NT2/D1 (cell line): ENCODE results near the gene HPN.

Experiments
- DNase-seq: peaks from one replicate; pipeline ENCODE4 v3.0.0-alpha.2; 2011; ENCODE audit warnings: low read depth, low spot score
- H3K27me3 ChIP-seq: 2 replicates; pipeline ENCODE4 v1.6.0; 2011; ENCODE audit warnings: mild to moderate bottlenecking; ENCODE audit not compliant: insufficient read length, insufficient read depth
- H3K36me3 ChIP-seq: 2 replicates; pipeline ENCODE4 v1.6.1; 2011; ENCODE audit warnings: mild to moderate bottlenecking, low read length, mixed read lengths; ENCODE audit not compliant: insufficient read depth, insufficient read length
- H3K4me1 ChIP-seq: 2 replicates; pipeline ENCODE4 v1.5.1; 2011; ENCODE audit not compliant: insufficient read depth, insufficient read length
- H3K4me3 ChIP-seq: 2 replicates; pipeline ENCODE4 v1.5.1; 2011; ENCODE audit warnings: low read depth; ENCODE audit not compliant: insufficient read length
- H3K9ac ChIP-seq: 2 replicates; pipeline ENCODE4 v1.6.0; 2011; ENCODE audit warnings: low read depth; ENCODE audit not compliant: insufficient read length
- H3K9me3 ChIP-seq: 2 replicates; pipeline ENCODE4 v1.5.1; 2011; ENCODE audit warnings: mild to moderate bottlenecking, low read length; ENCODE audit not compliant: insufficient read depth
- SUZ12 ChIP-seq: IDR thresholded peaks from 2 replicates; pipeline ENCODE4 v1.6.1; 2011; ENCODE audit not compliant: insufficient read length, insufficient read depth; ENCODE audit errors: extremely low read depth
- YY1 ChIP-seq: IDR thresholded peaks from 2 replicates; pipeline ENCODE4 v1.6.1; 2011; ENCODE audit not compliant: insufficient read length, insufficient read depth
- ZNF274 ChIP-seq: IDR thresholded peaks from 2 replicates; pipeline ENCODE4 v1.6.1; 2011; ENCODE audit warnings: mild to moderate bottlenecking, low read depth, low read length

HPN gene

GRCh38 chr19:35054626-35055025, 13.1 kb downstream of the HPN start:
- Histone ChIP-seq H3K9ac (no peak overlapping the region), H3K9me3 (no peaks in the 10 kb centered on the region), H3K36me3 (no peaks in the 10 kb centered on the region), H3K4me3 (no peak overlapping the region), H3K27me3 (no peaks in the 10 kb centered on the region), H3K4me1 (no peaks in the 10 kb centered on the region)
- DNase-seq = no peak
- no peak for TF ChIP-seq YY1
- TF ChIP-seq SUZ12 = no peak
- no peak for TF ChIP-seq ZNF274

DNA sequence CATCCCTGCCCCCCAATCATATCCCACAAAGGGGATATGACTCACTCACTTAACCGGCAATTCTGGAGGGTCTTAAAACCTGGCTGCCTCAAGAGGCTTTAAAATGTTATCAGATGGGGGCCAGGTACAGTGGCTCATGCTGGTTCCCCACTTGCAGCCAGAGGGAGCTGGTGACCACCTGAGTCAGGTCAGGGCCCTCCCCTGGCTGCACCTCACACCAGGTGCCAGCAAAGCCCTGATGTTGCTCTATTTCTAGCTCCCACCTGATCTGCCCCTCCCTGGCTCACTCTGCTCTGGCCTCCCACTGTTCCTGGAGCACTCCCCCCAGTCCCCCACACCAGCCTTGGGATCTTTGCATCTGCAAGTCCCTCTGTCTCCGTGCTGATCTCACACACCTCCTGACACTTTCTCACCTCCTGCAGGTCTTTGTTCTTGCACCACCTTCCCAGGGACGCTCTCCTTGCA, 14.2 kb downstream of the HPN start:
- no peaks in the 10 kb centered on the region for H3K36me3 ChIP-seq
- no peaks in the 10 kb centered on the region for H3K9me3 ChIP-seq
- TF ChIP-seq ZNF274 (no peak), YY1 (no peak), SUZ12 (no peak)
- no peak overlapping the region for H3K4me3 ChIP-seq
- no peaks in the 10 kb centered on the region for H3K4me1 ChIP-seq
- no peaks in the 10 kb centered on the region for H3K27me3 ChIP-seq
- DNase-seq = peak; percentile 46
- H3K9ac ChIP-seq = no peak overlapping the region

GRCh38 chr19:35056513-35057063, 15.1 kb downstream of the HPN start:
- no peaks in the 10 kb centered on the region for H3K36me3 ChIP-seq
- no peaks in the 10 kb centered on the region for H3K27me3 ChIP-seq
- no peaks in the 10 kb centered on the region for H3K9me3 ChIP-seq
- TF ChIP-seq YY1 (no peak), SUZ12 (no peak), ZNF274 (no peak)
- no peaks in the 10 kb centered on the region for H3K4me1 ChIP-seq
- no peak overlapping the region for H3K9ac ChIP-seq
- DNase-seq = no peak
- no peak overlapping the region for H3K4me3 ChIP-seq

- Histone ChIP-seq H3K4me3 (no peak overlapping the region), H3K9ac (no peak overlapping the region), H3K27me3 (no peaks in the 10 kb centered on the region), H3K9me3 (no peaks in the 10 kb centered on the region), H3K36me3 (no peaks in the 10 kb centered on the region), H3K4me1 (no peaks in the 10 kb centered on the region)
- TF ChIP-seq YY1 (no peak), ZNF274 (no peak), SUZ12 (no peak)
- no peak for DNase-seq
Measured at GRCh38 chr19:35058370-35058769, 16.8 kb downstream of the HPN start.

DNA sequence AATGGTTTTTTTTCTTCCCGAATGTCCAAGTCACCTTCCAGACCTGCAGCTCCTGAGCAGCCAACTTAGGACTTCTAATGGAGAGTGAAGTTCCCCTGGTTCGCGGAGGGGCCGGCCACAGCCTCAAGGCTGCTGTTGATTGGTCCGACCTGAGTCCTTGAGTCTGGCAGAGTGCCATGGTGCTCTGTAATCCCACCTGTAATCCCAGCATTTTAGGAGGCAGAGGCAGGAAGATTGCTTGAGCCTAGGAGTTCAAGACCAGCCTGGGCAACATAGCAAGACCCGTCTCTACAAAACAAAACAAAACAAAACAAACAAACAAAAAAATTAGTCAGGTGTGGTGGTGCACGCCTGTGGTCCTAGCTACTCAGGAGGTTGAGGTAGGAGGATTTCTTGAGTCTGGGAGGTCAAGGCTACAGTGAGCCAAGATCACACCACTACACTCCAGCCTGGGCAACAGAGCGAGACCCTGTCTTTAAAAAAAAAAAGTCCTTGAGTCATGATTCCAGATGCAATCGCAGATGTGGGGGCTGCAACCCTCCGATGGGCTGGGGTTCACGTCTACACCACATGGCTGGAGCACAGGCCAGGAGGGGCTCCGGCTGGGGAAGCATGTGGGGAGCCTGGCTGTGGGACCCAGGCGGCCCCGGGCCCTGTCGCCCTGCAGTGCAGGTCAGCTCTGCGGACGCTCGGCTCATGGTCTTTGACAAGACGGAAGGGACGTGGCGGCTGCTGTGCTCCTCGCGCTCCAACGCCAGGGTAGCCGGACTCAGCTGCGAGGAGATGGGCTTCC, 17.7 kb downstream of the HPN start:
- H3K27me3 ChIP-seq = no peaks in the 10 kb centered on the region
- DNase-seq = no peak
- no peak overlapping the region for H3K4me3 ChIP-seq
- no peak overlapping the region for H3K9ac ChIP-seq
- no peaks in the 10 kb centered on the region for H3K9me3 ChIP-seq
- H3K36me3 ChIP-seq = no peaks in the 10 kb centered on the region
- TF ChIP-seq ZNF274 = no peak
- TF ChIP-seq SUZ12 = no peak
- no peak for TF ChIP-seq YY1
- H3K4me1 ChIP-seq = no peaks in the 10 kb centered on the region

- Histone ChIP-seq H3K4me3 (no peak overlapping the region), H3K4me1 (no peaks in the 10 kb centered on the region), H3K9me3 (no peaks in the 10 kb centered on the region), H3K36me3 (no peaks in the 10 kb centered on the region), H3K9ac (no peak overlapping the region), H3K27me3 (no peaks in the 10 kb centered on the region)
- DNase-seq = no peak
- TF ChIP-seq YY1 (no peak), SUZ12 (no peak), ZNF274 (no peak)
Measured at GRCh38 chr19:35059799-35060091, 18.2 kb downstream of the HPN start.

DNA sequence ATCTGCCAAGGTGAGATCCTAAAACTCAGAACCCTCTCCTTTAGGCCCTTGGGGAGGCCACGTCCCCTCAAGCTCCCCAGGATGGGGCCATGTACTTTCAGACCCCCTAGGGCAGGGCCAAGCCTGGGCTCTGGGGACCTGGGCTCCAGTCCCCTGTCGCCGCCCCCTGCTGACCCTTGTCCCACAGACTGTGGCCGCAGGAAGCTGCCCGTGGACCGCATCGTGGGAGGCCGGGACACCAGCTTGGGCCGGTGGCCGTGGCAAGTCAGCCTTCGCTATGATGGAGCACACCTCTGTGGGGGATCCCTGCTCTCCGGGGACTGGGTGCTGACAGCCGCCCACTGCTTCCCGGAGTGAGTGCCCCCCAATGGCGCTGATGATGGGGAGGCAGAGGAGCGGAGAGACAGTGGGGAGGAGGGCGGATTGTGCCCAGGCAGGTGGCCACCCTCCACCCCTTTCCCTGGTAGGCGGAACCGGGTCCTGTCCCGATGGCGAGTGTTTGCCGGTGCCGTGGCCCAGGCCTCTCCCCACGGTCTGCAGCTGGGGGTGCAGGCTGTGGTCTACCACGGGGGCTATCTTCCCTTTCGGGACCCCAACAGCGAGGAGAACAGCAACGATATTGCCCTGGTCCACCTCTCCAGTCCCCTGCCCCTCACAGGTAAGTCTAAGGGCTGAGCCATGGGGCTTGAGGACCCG, 18.8 kb downstream of the HPN start:
- TF ChIP-seq SUZ12 = no peak
- no peak for TF ChIP-seq YY1
- no peak for TF ChIP-seq ZNF274
- DNase-seq = no peak
- Histone ChIP-seq H3K36me3 (no peaks in the 10 kb centered on the region), H3K4me3 (no peak overlapping the region), H3K4me1 (no peaks in the 10 kb centered on the region), H3K27me3 (no peaks in the 10 kb centered on the region), H3K9ac (no peak overlapping the region), H3K9me3 (no peaks in the 10 kb centered on the region)
